NCI-H345 (cell line): ENCODE results near the gene PRTG.
"Not testable (repeated sequence)": the region's sequence is repeated elsewhere in the genome, so short reads cannot be mapped to it uniquely, and the experiment has no call there.

Source experiments
- DNase-seq: peaks from one replicate; lab custom pipeline; 2025; lab: John Stamatoyannopoulos, UW

Gene PRTG

GRCh38 chr15:55696221-55696620 lies 46.7 kb downstream of the PRTG start:
- DNase-seq, result no peak

GRCh38 chr15:55695432-55695831 lies 47.5 kb downstream of the PRTG start:
- DNase-seq, result no peak

GRCh38 chr15:55694652-55695150 lies 48.3 kb downstream of the PRTG start:
- no peak for DNase-seq

- DNase-seq, result not testable (repeated sequence)
Measured at GRCh38 chr15:55693116-55693515, 49.8 kb downstream of the PRTG start.

GRCh38 chr15:55687792-55688191 lies 55.2 kb downstream of the PRTG start:
- no peak for DNase-seq

GRCh38 chr15:55685286-55685685 lies 57.7 kb downstream of the PRTG start:
- no peak for DNase-seq

- DNase-seq, result no peak
Measured at GRCh38 chr15:55683376-55683775, 59.6 kb downstream of the PRTG start.

GRCh38 chr15:55681631-55682030 lies 61.3 kb downstream of the PRTG start:
- no peak for DNase-seq

GRCh38 chr15:55676507-55676906 lies 66.4 kb downstream of the PRTG start:
- DNase-seq, result no peak

- no peak for DNase-seq
Measured at GRCh38 chr15:55673287-55673686, 69.7 kb downstream of the PRTG start.

GRCh38 chr15:55669270-55669669 lies 73.7 kb downstream of the PRTG start:
- DNase-seq, result no peak

GRCh38 chr15:55665605-55666227 lies 77.2 kb downstream of the PRTG start:
- no peak for DNase-seq

GRCh38 chr15:55661428-55661827 lies 81.5 kb downstream of the PRTG start:
- DNase-seq, result no peak

- DNase-seq, result no peak
Measured at GRCh38 chr15:55660153-55660552, 82.8 kb downstream of the PRTG start.

- no peak for DNase-seq
Measured at GRCh38 chr15:55659481-55659880, 83.5 kb downstream of the PRTG start.

- DNase-seq, result no peak
Measured at GRCh38 chr15:55658886-55659285, 84.1 kb downstream of the PRTG start.

GRCh38 chr15:55654561-55655031 lies 88.4 kb downstream of the PRTG start:
- DNase-seq, result no peak

GRCh38 chr15:55652909-55653495 lies 90.0 kb downstream of the PRTG start:
- no peak for DNase-seq

GRCh38 chr15:55652359-55652758 lies 90.6 kb downstream of the PRTG start:
- DNase-seq, result no peak

GRCh38 chr15:55649058-55649423 lies 93.9 kb downstream of the PRTG start:
- no peak for DNase-seq

GRCh38 chr15:55638764-55639163 lies 104.2 kb downstream of the PRTG start:
- DNase-seq, result no peak

GRCh38 chr15:55637086-55637485 lies 105.9 kb downstream of the PRTG start:
- DNase-seq, result no peak

GRCh38 chr15:55633731-55634130 lies 109.2 kb downstream of the PRTG start:
- no peak for DNase-seq

- no peak for DNase-seq
Measured at GRCh38 chr15:55632434-55632833, 110.5 kb downstream of the PRTG start.
